K562 (cell line): ENCODE results near the gene FAM83D. TPM values are rescaled to one million over a fixed set of nuclear protein-coding genes. Genes with fewer than 3 reads are reported as not detected.

Experiments
- ATF6 ChIP-seq: sonication (generic); formaldehyde crosslinking; IDR thresholded peaks from 2 replicates; pipeline ENCODE4 v1.4.0; 2020; ENCODE audit warnings: mild to moderate bottlenecking, missing genetic modification reagents
- BMI1 ChIP-seq: fragments of 150-350 bp; IDR thresholded peaks from 2 replicates; pipeline ENCODE4 v1.6.1; 2014; ENCODE audit warnings: low read length
- BRD9 ChIP-seq: fragments of 450-650 bp; IDR thresholded peaks from 2 replicates; pipeline ENCODE4 v1.6.1; 2018; ENCODE audit warnings: low read depth; ENCODE audit not compliant: partially characterized antibody
- BRF1 ChIP-seq: IDR thresholded peaks from 3 replicates; pipeline ENCODE4 v1.6.1; 2011; ENCODE audit warnings: borderline replicate concordance, mild to moderate bottlenecking; ENCODE audit not compliant: insufficient read length; ENCODE audit errors: extremely low read depth
- CGGBP1 ChIP-seq: fragments of 250-450 bp; sonication (Bioruptor Pico); IDR thresholded peaks from 2 replicates; pipeline ENCODE4 v1.9.0; 2021; ENCODE audit warnings: mild to moderate bottlenecking
- E2F6 ChIP-seq, 2 experiments: IDR thresholded peaks; 2 replicates each; pipeline ENCODE4 v1.6.1; 2011; ENCODE audit warnings: borderline replicate concordance in 1 of 2, control low read depth in 1 of 2, low read depth in 1 of 2, low read length in 1 of 2, mild to moderate bottlenecking in 1 of 2, mixed read lengths in 1 of 2, moderate library complexity in 1 of 2; ENCODE audit not compliant: insufficient read depth in 1 of 2, insufficient read length in 1 of 2, poor library complexity in 1 of 2, severe bottlenecking in 1 of 2; ENCODE audit errors: extremely low read depth in 1 of 2
- ESRRA ChIP-seq: fragments of 450-650 bp; IDR thresholded peaks from 2 replicates; pipeline ENCODE4 v1.6.1; 2014; ENCODE audit warnings: low read depth, mild to moderate bottlenecking, moderate library complexity, borderline replicate concordance
- FOXJ2 ChIP-seq: fragments of 200-800 bp; sonication (Bioruptor generic); IDR thresholded peaks from 2 replicates; pipeline ENCODE4 v1.6.1; 2016; ENCODE audit warnings: missing genetic modification characterization, missing compliant biosample characterization
- GATAD2A ChIP-seq: fragments of 450-650 bp; IDR thresholded peaks from 2 replicates; pipeline ENCODE4 v1.6.1; 2017
- IRF1 ChIP-seq: sonication (generic); formaldehyde crosslinking; IDR thresholded peaks from 2 replicates; pipeline ENCODE4 v1.8.0; 2022; ENCODE audit warnings: missing genetic modification reagents, mild to moderate bottlenecking, borderline replicate concordance
- MXD1 ChIP-seq: fragments of 250-450 bp; sonication (Bioruptor Pico); IDR thresholded peaks from 2 replicates; pipeline ENCODE4 v1.8.0; 2021; ENCODE audit warnings: borderline replicate concordance, mild to moderate bottlenecking, moderate library complexity; ENCODE audit not compliant: poor library complexity, severe bottlenecking
- NFE2 ChIP-seq: IDR thresholded peaks from 2 replicates; pipeline ENCODE4 v1.6.1; 2014; ENCODE audit warnings: antibody characterized with exemption, low read depth
- NFXL1 ChIP-seq: fragments of 450-650 bp; formaldehyde crosslinking; IDR thresholded peaks from 2 replicates; pipeline ENCODE4 v1.4.0; 2021; ENCODE audit warnings: mild to moderate bottlenecking
- RBM14 ChIP-seq: fragments of 200-400 bp; formaldehyde crosslinking; IDR thresholded peaks from 2 replicates; pipeline ENCODE4 v1.6.1; 2018; ENCODE audit warnings: low read depth, mild to moderate bottlenecking, low read length, moderate library complexity, borderline replicate concordance; ENCODE audit not compliant: insufficient read depth
- SIN3A ChIP-seq, 2 experiments: fragments of 150-350 bp in 1 of 2; IDR thresholded peaks; 2 replicates each; pipeline ENCODE4 v1.6.1; 2011 to 2016; ENCODE audit warnings: borderline replicate concordance in 2 of 2, low read depth in 2 of 2, low read length in 2 of 2, mild to moderate bottlenecking in 2 of 2, moderate library complexity in 2 of 2; ENCODE audit not compliant: control insufficient read depth in 1 of 2
- SP1 ChIP-seq: sonication (generic); formaldehyde crosslinking; IDR thresholded peaks from 2 replicates; pipeline ENCODE4 v1.8.1; 2022; ENCODE audit warnings: mild to moderate bottlenecking, missing genetic modification reagents
- SRF ChIP-seq, 2 experiments: fragments of 250-450, 450-650 bp in 1 of 2; sonication (Bioruptor Pico) in 1 of 2; sonication (generic) in 1 of 2; formaldehyde crosslinking; IDR thresholded peaks; 2 replicates each; pipeline versions ENCODE4 v1.5.0 to v1.5.1; 2020 to 2022; ENCODE audit warnings: mild to moderate bottlenecking in 1 of 2, missing genetic modification reagents in 1 of 2
- SRSF7 ChIP-seq: fragments of 200-400 bp; formaldehyde crosslinking; optimal IDR thresholded peaks from 2 replicates; pipeline ENCODE3; 2017; ENCODE audit warnings: mild to moderate bottlenecking, low read depth, low read length
- ZBTB43 ChIP-seq: sonication (generic); formaldehyde crosslinking; IDR thresholded peaks from 2 replicates; pipeline ENCODE4 v1.8.0; 2023; ENCODE audit warnings: mild to moderate bottlenecking, missing genetic modification reagents
- ZNF134 ChIP-seq: fragments of 250-450 bp; sonication (Bioruptor Pico); conservative IDR thresholded peaks from 2 replicates; pipeline ENCODE4 v1.4.0; 2020
- ZNF583 ChIP-seq: fragments of 250-450 bp; sonication (Bioruptor Pico); IDR thresholded peaks from 2 replicates; pipeline ENCODE4 v1.4.0; 2020
- ZNF589 ChIP-seq: fragments of 200-800 bp; sonication (Bioruptor generic); IDR thresholded peaks from 2 replicates; pipeline ENCODE4 v1.6.1; 2016; ENCODE audit warnings: low read depth, missing genetic modification characterization, missing compliant biosample characterization
- polyA plus RNA-seq, 8 experiments: library from polyadenylated mRNA; depleted of rRNA in 4 of 8; stranded (reverse) in 5 of 8; unstranded in 3 of 8; fragments of >200 nt; fragmentation: Nextera tagmentation in 2 of 8; fragmentation: Illumina TruSeq in 1 of 8; extraction: Ambion mirVana in 2 of 8; extraction: Trizol in 1 of 8; gene quantifications; 2 replicates each; pipeline versions ENCODE4 v1.2.1 to v1.2.3, GENCODE V29; 2011 to 2014; ENCODE audit warnings: inconsistent platforms in 1 of 8, missing spikeins in 1 of 8
- total RNA-seq, 7 experiments: library from RNA; depleted of rRNA in 6 of 7; stranded (reverse); fragments of >200 nt in 6 of 7; fragmentation: Illumina TruSeq in 2 of 7; extraction: Trizol in 2 of 7; gene quantifications; 2 replicates each; pipeline versions ENCODE4 v1.2.1 to v1.2.3, GENCODE V29; 2011 to 2021; ENCODE audit warnings: low replicate concordance in 1 of 7

The FAM83D gene
- total and polyA plus RNA-seq, 9 of the 15 experiments (the other 6 are each of a cell fraction or from before 2014, with no cell fraction given) = 8.2 to 66.1 (median 43.5) TPM

GRCh38 chr20:38995536-38996044, 69.4 kb downstream of the FAM83D start (continued):
- TF ChIP-seq E2F6 (IDR thresholded peaks at IDR 0.05; ENCODE audit: borderline replicate concordance in 1 of 2, extremely low read depth in 1 of 2, insufficient read depth in 1 of 2, insufficient read length in 1 of 2, low read depth in 1 of 2, low read length in 1 of 2, poor library complexity in 1 of 2, severe bottlenecking in 1 of 2) (peak in 1 of 2 experiments; percentile 28), NFE2 (no peak), ATF6 (CRISPR knock-in tag) (no peak), GATAD2A (no peak), ZBTB43 (CRISPR knock-in tag) (no peak), NFXL1 (CRISPR knock-in tag) (no peak), IRF1 (no peak), MXD1 (no peak), ZNF589 (CRISPR knock-in tag) (0 out of 2 replicates have a peak, but pooled peaks have one; percentile 37), SP1 (no peak), ZNF134 (CRISPR knock-in tag) (no peak), RBM14 (no peak), BMI1 (no peak), ZNF583 (no peak), FOXJ2 (tag) (no peak), SRSF7 (no peak), CGGBP1 (no peak), BRD9 (no peak), SIN3A (IDR thresholded peaks at IDR 0.05; ENCODE audit: borderline replicate concordance in 2 of 2, control insufficient read depth in 1 of 2, low read depth in 2 of 2, low read length in 2 of 2) (0 out of 4 replicates have a peak, but pooled peaks of 1 of the 2 experiments have one; percentile 16), BRF1 (no peak), ESRRA (0 out of 2 replicates have a peak, but pooled peaks have one; percentile 35), SRF (CRISPR knock-in tag; IDR thresholded peaks at IDR 0.05) (no peak)
